MCF 10A (cell line): ENCODE data around the gene DCHS2. TPM values are rescaled to one million over a fixed set of nuclear protein-coding genes. Genes with fewer than 3 reads are reported as not detected.

Source experiments
- BruUV-seq: library from RNA; stranded (reverse); fragments of 400-500 nt; replicated peaks from 2 replicates; lab custom pipeline; 2021; lab: Mats Ljungman, UMichigan
- CTCF ChIA-PET: fragments of 300-600 bp; sonication (Branson Sonifier 250); formaldehyde crosslinking; extraction: SDS; loops from one replicate; lab custom pipeline; 2021; ENCODE audit warnings: antibody characterized with exemption, inconsistent platforms; lab: Yijun Ruan, JAX
- POLR2A ChIA-PET: fragments of 300-600, 350-650 bp; sonication (Branson Sonifier 250); formaldehyde crosslinking; extraction: SDS; loops from one replicate; lab custom pipeline; 2020; ENCODE audit warnings: antibody characterized with exemption, inconsistent platforms; lab: Yijun Ruan, JAX
- DNase-seq: peaks from one replicate; pipeline ENCODE4 v3.0.0-alpha.2; 2018; ENCODE audit not compliant: unreplicated experiment
- H3K27ac Mint-ChIP-seq: one replicate; pipeline ENCODE4 v1.8.0; 2022; ENCODE audit warnings: mild to moderate bottlenecking, low read depth, mixed read lengths; ENCODE audit not compliant: unreplicated experiment
- H3K27me3 Mint-ChIP-seq: one replicate; pipeline ENCODE4 v1.8.0; 2022; ENCODE audit warnings: mixed read lengths; ENCODE audit not compliant: insufficient read depth, unreplicated experiment
- H3K36me3 Mint-ChIP-seq: one replicate; pipeline ENCODE4 v1.8.0; 2022; ENCODE audit warnings: mild to moderate bottlenecking, moderate library complexity, mixed read lengths; ENCODE audit not compliant: insufficient read depth, unreplicated experiment
- H3K4me1 Mint-ChIP-seq: one replicate; pipeline ENCODE4 v1.8.0; 2022; ENCODE audit warnings: mixed read lengths; ENCODE audit not compliant: insufficient read depth, unreplicated experiment
- H3K4me3 Mint-ChIP-seq: one replicate; pipeline ENCODE4 v1.8.0; 2022; ENCODE audit warnings: mild to moderate bottlenecking, moderate library complexity, mixed read lengths; ENCODE audit not compliant: unreplicated experiment
- H3K9me3 Mint-ChIP-seq: one replicate; pipeline ENCODE4 v1.8.0; 2022; ENCODE audit warnings: mixed read lengths; ENCODE audit not compliant: unreplicated experiment
- intact Hi-C: fragments of 100-400 bp; cut with micrococcal nuclease; formaldehyde crosslinking; loops from 2 replicates; pipeline ENCODE4 v1.14.1; 2022
- total RNA-seq: library from RNA; stranded (reverse); gene quantifications from 2 replicates; pipeline ENCODE4 v1.2.3, GENCODE V29; 2022
- TF ChIP-seq, protein P1 (sequence below): fragments of 200-600 bp; IDR thresholded peaks from one replicate; pipeline ENCODE4 v1.8.0; 2022; ENCODE audit warnings: antibody characterized with exemption, mild to moderate bottlenecking; ENCODE audit not compliant: unreplicated experiment

The DCHS2 gene
- total RNA-seq, 1 experiment from 2014 or later: 0.02 TPM

DNA sequence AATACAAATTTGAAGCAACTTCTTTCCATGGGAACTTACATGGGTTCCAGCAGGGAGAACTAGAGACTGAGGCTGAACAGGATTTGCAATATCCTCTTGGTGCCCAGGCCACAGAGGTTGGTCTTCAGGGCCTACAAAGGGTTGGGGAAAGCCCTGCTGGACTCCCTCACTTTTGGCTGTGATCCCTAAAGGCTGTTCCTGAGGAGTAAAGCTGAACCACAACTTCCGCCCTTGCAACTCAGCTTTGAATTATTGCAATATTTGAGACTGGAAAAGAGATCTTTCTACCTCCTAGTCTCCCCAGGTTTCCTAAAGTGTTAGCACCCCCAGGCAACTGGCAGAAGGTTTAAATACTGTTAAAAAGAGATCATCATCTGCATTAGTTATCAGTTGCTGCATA lies 26.9 kb downstream of the DCHS2 start:
- intact Hi-C loops: loop anchor here (5.0 kb wide), 1 partner anchor 47 kb away; no protein-coding TSS in a partner anchor
- peak overlapping the region; percentile 18 for H3K4me3 Mint-ChIP-seq
- H3K27ac Mint-ChIP-seq: peak overlapping the region; percentile 7
- peaks cover 8% of the 10 kb centered on the region for H3K4me1 Mint-ChIP-seq
- no peaks in the 10 kb centered on the region for H3K27me3 Mint-ChIP-seq
- H3K9me3 Mint-ChIP-seq: no peaks in the 10 kb centered on the region
- DNase-seq: peak; percentile 57
- TF ChIP-seq, protein P1, sequence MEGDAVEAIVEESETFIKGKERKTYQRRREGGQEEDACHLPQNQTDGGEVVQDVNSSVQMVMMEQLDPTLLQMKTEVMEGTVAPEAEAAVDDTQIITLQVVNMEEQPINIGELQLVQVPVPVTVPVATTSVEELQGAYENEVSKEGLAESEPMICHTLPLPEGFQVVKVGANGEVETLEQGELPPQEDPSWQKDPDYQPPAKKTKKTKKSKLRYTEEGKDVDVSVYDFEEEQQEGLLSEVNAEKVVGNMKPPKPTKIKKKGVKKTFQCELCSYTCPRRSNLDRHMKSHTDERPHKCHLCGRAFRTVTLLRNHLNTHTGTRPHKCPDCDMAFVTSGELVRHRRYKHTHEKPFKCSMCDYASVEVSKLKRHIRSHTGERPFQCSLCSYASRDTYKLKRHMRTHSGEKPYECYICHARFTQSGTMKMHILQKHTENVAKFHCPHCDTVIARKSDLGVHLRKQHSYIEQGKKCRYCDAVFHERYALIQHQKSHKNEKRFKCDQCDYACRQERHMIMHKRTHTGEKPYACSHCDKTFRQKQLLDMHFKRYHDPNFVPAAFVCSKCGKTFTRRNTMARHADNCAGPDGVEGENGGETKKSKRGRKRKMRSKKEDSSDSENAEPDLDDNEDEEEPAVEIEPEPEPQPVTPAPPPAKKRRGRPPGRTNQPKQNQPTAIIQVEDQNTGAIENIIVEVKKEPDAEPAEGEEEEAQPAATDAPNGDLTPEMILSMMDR: no peak
- H3K36me3 Mint-ChIP-seq: no peaks in the 10 kb centered on the region
- POLR2A ChIA-PET: interaction anchor here (0.7 to 0.9 kb wide), 3 partner anchors 12 to 409 kb away, joined by 3 to 4 read pairs (median 4); no protein-coding TSS in a partner anchor
- CTCF ChIA-PET: interaction anchor here (2.5 kb wide), 1 partner anchor 42 kb away, joined by 13 read pairs; no protein-coding TSS in a partner anchor
- BruUV-seq: no TSS peak

DNA sequence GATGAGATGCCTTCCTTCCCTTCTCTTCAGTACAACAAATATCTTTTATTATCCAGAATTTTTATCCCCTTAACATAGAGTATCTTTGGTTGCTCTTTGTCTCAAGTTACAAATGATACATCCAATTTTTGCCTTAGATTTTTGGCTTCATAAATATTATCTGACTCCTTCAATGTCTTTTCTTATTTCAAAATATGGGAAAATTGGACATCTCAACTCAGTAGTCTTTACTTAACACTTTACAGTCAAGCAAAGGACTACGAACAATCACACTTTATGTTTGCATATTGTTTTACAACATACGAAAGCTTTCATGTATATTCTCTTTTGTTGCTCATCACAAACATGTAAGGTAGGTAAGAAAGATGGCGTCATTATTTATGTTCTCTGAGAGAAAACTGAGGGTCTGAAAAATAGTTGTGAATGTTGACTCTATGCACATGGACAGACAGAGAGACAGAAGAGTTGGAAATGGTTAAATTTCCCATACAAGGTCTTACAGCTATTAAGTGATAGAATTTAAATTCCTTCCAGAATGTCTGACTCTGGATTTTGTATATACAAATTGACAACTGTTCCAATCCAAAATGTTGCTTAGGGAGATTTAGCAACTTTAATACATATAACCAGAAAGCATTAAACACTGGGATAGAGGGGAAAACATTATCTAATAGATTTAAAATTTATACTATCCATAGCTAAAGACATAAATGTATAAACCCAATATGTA lies 29.4 kb downstream of the DCHS2 start:
- DNase-seq: no peak
- no peak overlapping the region for H3K4me3 Mint-ChIP-seq
- intact Hi-C loops: no loop called here
- H3K27ac Mint-ChIP-seq: no peak overlapping the region
- no peaks in the 10 kb centered on the region for H3K27me3 Mint-ChIP-seq
- ChIA-PET CTCF (no interaction called here), POLR2A (no interaction called here)
- no TSS peak for BruUV-seq
- peaks cover 12% of the 10 kb centered on the region for H3K4me1 Mint-ChIP-seq
- H3K9me3 Mint-ChIP-seq: no peaks in the 10 kb centered on the region
- TF ChIP-seq, protein P1: no peak
- H3K36me3 Mint-ChIP-seq: no peaks in the 10 kb centered on the region

DNA sequence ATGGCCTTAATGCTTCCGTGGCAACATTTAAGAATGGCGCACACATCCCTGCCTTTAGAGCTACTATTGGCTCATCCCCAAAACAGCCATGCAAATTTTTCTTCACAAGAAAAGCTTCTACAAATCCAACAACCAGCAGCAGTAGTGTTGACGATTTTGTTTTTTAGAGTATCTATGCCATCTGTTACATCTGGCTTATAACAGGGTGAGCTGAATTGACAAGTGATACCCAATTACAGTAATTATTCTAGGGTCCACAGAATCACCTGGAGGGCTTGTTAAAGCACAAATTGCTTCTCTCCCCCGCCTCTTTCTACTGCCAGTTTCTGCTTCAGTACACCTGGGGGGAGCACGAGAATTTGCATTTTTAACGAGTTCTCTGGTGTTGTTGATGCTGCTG lies 34.1 kb downstream of the DCHS2 start:
- H3K4me3 Mint-ChIP-seq: no peak overlapping the region
- peaks cover 5% of the 10 kb centered on the region for H3K4me1 Mint-ChIP-seq
- H3K27ac Mint-ChIP-seq: no peak overlapping the region
- H3K36me3 Mint-ChIP-seq: no peaks in the 10 kb centered on the region
- intact Hi-C loops: no loop called here
- POLR2A ChIA-PET: no interaction called here
- DNase-seq: no peak
- TF ChIP-seq, protein P1: no peak
- CTCF ChIA-PET: no interaction called here
- no peaks in the 10 kb centered on the region for H3K9me3 Mint-ChIP-seq
- no peaks in the 10 kb centered on the region for H3K27me3 Mint-ChIP-seq
- no TSS peak for BruUV-seq

DNA sequence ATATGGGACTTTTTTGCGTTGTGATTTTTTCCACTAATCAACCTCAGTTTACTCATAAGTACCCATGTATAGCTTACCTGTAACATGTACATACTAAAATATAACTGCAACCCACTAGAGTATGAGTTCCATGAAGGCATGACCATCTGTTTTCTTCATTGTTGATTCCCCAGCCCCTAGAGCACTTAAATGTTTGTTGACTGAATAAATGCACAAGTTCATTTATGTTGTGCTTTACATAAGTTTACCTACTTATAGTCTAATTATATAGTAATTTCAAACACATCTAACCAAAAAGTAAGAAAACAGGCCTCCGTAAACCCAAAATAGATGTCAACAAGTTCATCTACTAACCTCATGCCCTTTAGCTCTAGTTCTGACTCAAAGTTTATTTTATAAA lies 34.7 kb downstream of the DCHS2 start:
- BruUV-seq: no TSS peak
- H3K4me1 Mint-ChIP-seq: peaks cover 5% of the 10 kb centered on the region
- TF ChIP-seq, protein P1: no peak
- intact Hi-C loops: no loop called here
- H3K4me3 Mint-ChIP-seq: no peak overlapping the region
- ChIA-PET CTCF (interaction anchor here (1.3 kb wide), 1 partner anchor 50 kb away, joined by 3 read pairs; no protein-coding TSS in a partner anchor), POLR2A (no interaction called here)
- no peaks in the 10 kb centered on the region for H3K36me3 Mint-ChIP-seq
- no peak for DNase-seq
- H3K9me3 Mint-ChIP-seq: no peaks in the 10 kb centered on the region
- no peaks in the 10 kb centered on the region for H3K27me3 Mint-ChIP-seq
- no peak overlapping the region for H3K27ac Mint-ChIP-seq
